ENCODE data around the gene NEURL1B.
"Not testable (repeated sequence)": the region's sequence is repeated elsewhere in the genome, so short reads cannot be mapped to it uniquely, and the experiment has no call there.

NEURL1B gene

GRCh38 chr5:172659570-172659908, 18.5 kb downstream of the NEURL1B start:
- DNase-seq = no peak

DNA sequence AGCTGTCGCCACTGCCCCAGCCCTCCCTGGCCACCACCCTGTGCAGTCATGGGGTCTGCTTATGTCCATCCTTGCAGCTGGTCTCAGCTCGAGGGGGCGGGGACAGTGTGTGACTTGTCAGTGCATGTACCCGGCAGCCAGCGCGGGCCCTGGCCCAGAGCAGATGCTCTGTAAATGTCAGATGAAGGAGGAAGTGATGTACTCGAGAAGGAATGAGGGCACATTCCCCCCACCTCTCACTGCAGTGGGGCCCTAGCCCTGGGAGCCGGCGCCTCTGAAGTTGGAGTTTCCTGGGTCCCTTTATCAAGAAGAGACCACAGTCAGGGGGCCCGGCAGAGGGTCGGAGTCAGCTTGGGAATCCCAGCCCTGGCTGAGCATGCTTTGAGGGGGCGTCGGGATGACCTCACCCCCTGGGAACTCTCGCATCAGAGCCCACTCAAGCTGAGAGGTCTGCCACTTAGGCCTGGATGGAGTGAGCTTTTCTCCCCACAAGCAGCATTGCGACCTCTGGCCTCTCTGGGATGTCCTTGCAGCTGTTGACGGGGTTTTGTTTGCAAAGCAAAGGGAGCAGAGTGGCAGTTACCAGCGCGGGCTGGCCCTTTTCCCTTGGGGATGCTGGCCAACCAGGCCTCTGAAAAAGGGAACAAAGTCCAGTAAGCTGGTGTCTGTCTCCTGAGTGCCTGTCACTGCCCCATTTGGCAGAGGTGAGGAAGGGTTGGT, 19.0 kb downstream of the NEURL1B start:
- DNase-seq = no peak

GRCh38 chr5:172660974-172661373, 19.9 kb downstream of the NEURL1B start:
- DNase-seq = no peak

- DNase-seq = no peak
These were observed 20.5 kb downstream of the NEURL1B start for GRCh38 chr5:172661526-172661925.

DNA sequence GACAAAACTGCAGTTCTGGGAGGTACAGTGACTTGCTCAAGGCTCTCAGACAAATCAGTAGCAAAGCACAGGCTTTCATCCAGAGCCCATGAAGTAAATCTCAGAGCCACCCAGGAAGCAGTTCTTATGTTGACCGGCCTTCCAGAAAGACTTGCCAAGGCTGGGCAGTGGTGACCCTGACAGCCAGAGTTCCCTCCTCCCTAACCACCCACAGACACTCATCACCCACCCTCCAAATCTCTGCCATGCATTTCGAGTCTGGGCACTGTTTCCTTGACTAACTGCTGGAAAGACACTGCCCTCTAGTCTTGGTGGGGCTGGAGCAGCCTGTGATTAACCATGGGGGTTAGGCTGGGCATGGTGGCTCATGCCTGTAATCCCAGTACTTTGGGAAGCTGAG, 21.5 kb downstream of the NEURL1B start:
- no peak for DNase-seq

GRCh38 chr5:172664018-172664417, 23.0 kb downstream of the NEURL1B start:
- DNase-seq = no peak

- DNase-seq = no peak
These were observed 23.8 kb downstream of the NEURL1B start for GRCh38 chr5:172664681-172665541.

GRCh38 chr5:172666251-172666650, 25.2 kb downstream of the NEURL1B start:
- peak; percentile 55 for DNase-seq

GRCh38 chr5:172667786-172668593, 26.9 kb downstream of the NEURL1B start:
- DNase-seq = no peak

GRCh38 chr5:172668594-172669071, 27.6 kb downstream of the NEURL1B start:
- DNase-seq = no peak

- DNase-seq = peak; percentile 8
These were observed 28.4 kb downstream of the NEURL1B start for GRCh38 chr5:172669386-172670004.

- no peak for DNase-seq
These were observed 28.9 kb downstream of the NEURL1B start for GRCh38 chr5:172670005-172670402.

GRCh38 chr5:172670444-172670843, 29.4 kb downstream of the NEURL1B start:
- no peak for DNase-seq

DNA sequence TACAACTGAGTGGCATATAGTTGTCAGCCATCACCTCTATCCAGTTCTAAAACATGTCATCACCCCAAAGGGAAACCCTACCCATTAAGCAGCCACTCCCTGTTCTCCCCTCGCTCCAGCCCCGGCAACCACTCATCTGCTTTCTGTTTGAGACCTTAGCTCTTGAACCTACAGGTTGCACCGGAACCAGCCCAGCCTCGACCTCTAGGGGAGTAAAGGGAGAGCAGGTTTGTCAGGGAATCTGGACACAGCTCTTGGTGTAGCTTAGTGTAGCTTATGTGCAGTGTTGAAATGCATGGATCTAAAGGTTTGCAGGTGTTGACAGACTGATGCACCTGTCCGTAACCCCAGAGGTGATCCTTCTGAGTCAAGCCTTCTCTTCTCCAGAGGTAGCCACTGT, 30.0 kb downstream of the NEURL1B start:
- no peak for DNase-seq

- no peak for DNase-seq
These were observed 31.6 kb downstream of the NEURL1B start for GRCh38 chr5:172672681-172673080.

GRCh38 chr5:172674155-172674554, 33.1 kb downstream of the NEURL1B start:
- DNase-seq = no peak

DNA sequence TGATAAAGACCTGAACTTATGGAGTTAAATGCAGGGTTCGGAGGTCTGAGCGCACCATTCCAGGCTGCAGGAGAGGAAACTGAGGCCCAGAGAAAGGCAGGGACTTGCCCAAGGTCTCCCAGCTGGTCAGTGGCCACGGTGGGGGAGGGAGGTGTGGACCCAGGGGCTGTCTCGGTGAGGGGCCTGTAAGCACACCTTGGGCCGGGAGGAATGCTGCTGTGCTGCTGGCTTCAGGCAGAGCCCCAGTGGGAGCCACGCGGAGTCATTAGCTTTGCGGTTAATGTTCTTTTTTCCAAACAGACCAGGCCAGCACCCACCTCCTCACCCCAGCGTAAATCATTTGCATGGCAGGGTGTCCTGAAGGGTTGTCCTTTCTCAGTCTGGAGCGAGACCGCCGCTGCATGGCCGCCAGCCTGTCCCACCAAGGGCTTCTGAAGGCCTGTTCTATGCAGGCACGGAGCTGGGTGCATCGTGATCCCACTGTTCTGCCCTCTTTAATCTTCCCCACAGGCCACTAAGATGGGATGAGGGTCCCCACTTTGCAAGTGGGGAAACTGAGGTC, 35.9 kb downstream of the NEURL1B start:
- DNase-seq = no peak

GRCh38 chr5:172678362-172678874, 37.4 kb downstream of the NEURL1B start:
- DNase-seq = not testable (repeated sequence)

GRCh38 chr5:172678902-172679301, 37.8 kb downstream of the NEURL1B start:
- no peak for DNase-seq

DNA sequence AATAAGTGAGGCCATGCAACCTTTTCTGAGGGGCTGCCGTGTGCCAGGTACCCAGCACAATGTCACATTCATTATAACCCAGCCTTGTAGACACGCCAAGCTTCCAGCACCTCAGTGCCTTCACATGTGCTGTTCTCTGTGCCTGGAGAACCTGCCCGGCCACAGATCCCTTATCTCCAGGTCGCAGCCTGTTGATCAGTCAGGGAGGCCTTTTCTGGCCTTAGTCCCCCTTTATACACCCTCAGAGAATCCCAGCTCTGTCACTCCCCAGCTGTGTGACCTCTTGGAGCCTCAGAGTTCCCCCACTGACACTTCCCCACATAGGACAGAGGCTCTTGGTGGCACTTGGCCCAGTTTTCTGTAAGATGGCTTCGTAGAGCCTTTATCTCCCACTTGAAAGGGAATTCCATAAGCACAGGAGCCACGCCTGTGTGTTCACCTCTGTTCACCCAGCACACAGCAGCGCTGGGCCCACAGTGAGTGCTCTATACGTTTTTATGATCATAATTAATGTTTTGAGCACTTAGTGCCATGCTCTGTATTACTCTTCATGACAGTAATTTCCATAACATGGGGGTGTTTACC, 38.7 kb downstream of the NEURL1B start:
- no peak for DNase-seq

GRCh38 chr5:172680921-172681320, 39.9 kb downstream of the NEURL1B start:
- peak; percentile 83 for DNase-seq

DNA sequence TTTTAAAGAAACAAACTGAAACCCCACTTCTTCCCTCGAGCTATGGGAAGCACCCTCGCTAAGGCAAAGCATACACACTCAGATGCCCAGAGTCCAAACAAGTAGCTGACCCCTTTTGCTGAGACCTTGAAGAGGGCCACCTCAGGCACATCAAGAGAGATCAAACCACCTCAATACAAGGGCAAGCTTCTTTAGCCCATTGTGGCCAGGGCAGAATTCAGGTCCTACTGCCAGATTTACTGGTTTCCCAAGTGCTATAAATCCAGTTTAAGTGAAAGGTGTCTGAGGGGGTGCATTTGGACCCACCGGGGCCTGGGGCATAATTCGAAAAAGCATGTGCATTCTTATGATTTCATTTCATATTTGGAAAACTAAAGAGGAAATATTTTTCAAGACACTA, 40.4 kb downstream of the NEURL1B start:
- no peak for DNase-seq

Data from OCI-M1 (cell line).